ENCODE data around the gene CPNE7.

Gene CPNE7

GRCh38 chr16:89565506-89566372, 9.8 kb upstream of the CPNE7 start (continued):
- TF ChIP-seq ZNF416 (tag by site-specific recombination; IDR thresholded peaks at IDR 0.05) (no peak), ZNF362 (tag by site-specific recombination; IDR thresholded peaks at IDR 0.05) (no peak), IKZF3 (tag by site-specific recombination; IDR thresholded peaks at IDR 0.05) (0 out of 2 replicates have a peak, but pooled peaks have one; percentile 34), ZNF571 (tag by site-specific recombination; IDR thresholded peaks at IDR 0.05) (no peak), PRDM10 (tag by site-specific recombination; IDR thresholded peaks at IDR 0.05) (peak; percentile 82), ZNF449 (tag by site-specific recombination; IDR thresholded peaks at IDR 0.05) (no peak), SP7 (tag by site-specific recombination; IDR thresholded peaks at IDR 0.05) (peak; percentile 58), ZNF704 (tag by site-specific recombination; IDR thresholded peaks at IDR 0.05) (no peak), MEIS1 (CRISPR knock-in tag; IDR thresholded peaks at IDR 0.05; ENCODE audit: borderline replicate concordance) (no peak), ATF2 (tag by site-specific recombination; IDR thresholded peaks at IDR 0.05; ENCODE audit: low read depth) (no peak), HIC1 (tag by site-specific recombination; IDR thresholded peaks at IDR 0.05) (peak; percentile 94), ZBTB20 (tag by site-specific recombination; IDR thresholded peaks at IDR 0.05) (peak; percentile 80), ZNF610 (tag by site-specific recombination; IDR thresholded peaks at IDR 0.05; ENCODE audit: borderline replicate concordance) (peak; percentile 33; the same call in 1 of the 2 replicates), ZNF837 (tag by site-specific recombination; IDR thresholded peaks at IDR 0.05) (no peak), PRDM1 (tag by site-specific recombination; IDR thresholded peaks at IDR 0.05) (no peak), ZNF274 (IDR thresholded peaks at IDR 0.05; ENCODE audit: low read length) (no peak), ZNF274 (tag by site-specific recombination; IDR thresholded peaks at IDR 0.05; ENCODE audit: borderline replicate concordance) (no peak), ZNF114 (tag by site-specific recombination; IDR thresholded peaks at IDR 0.05) (no peak), AEBP2 (tag by site-specific recombination; IDR thresholded peaks at IDR 0.05; ENCODE audit: borderline replicate concordance) (no peak), ZNF138 (tag by site-specific recombination; IDR thresholded peaks at IDR 0.05; ENCODE audit: borderline replicate concordance) (no peak), ZNF391 (tag by site-specific recombination; IDR thresholded peaks at IDR 0.05; ENCODE audit: borderline replicate concordance, low read depth) (no peak), ZNF366 (tag by site-specific recombination; conservative IDR thresholded peaks at IDR 0.05) (no peak), SCRT1 (tag by site-specific recombination; IDR thresholded peaks at IDR 0.05; ENCODE audit: borderline replicate concordance) (peak; percentile 57; the same call in 1 of the 2 replicates), ZSCAN4 (tag by site-specific recombination; IDR thresholded peaks at IDR 0.05) (no peak)

Measured in HEK293 (cell line).